Measurements from ENCODE around the gene ADD1. TPM values are rescaled to one million over a fixed set of nuclear protein-coding genes. Genes with fewer than 3 reads are reported as not detected.
"Not testable (repeated sequence)": the region's sequence is repeated elsewhere in the genome, so short reads cannot be mapped to it uniquely, and the experiment has no call there.

Gene ADD1
- total and polyA plus RNA-seq, 2 of the 13 experiments (the other 11 are each of a cell fraction or from before 2014, with no cell fraction given) = 73.9 to 122 TPM

GRCh38 chr4:2958446-2958845, 114.8 kb downstream of the ADD1 start (continued):
- TF ChIP-seq ZBTB39 (CRISPR knock-in tag; IDR thresholded peaks at IDR 0.05) = no peak
- no peak for TF ChIP-seq ZNF598 (CRISPR knock-in tag; IDR thresholded peaks at IDR 0.05; ENCODE audit: borderline replicate concordance)
- no peak for TF ChIP-seq MAFG (CRISPR knock-in tag; IDR thresholded peaks at IDR 0.05)
- no peak for TF ChIP-seq ZNF572 (CRISPR knock-in tag; IDR thresholded peaks at IDR 0.05)
- TF ChIP-seq XRCC5 (optimal IDR thresholded peaks at IDR 0.05; ENCODE audit: low read length) = no peak
- no peak for TF ChIP-seq CBX2 (IDR thresholded peaks at IDR 0.05; ENCODE audit: low read depth, low read length)
- TF ChIP-seq CBX2 (CRISPR knock-in tag; IDR thresholded peaks at IDR 0.05; ENCODE audit: low read depth) = no peak

GRCh38 chr4:2960450-2960849, 116.8 kb downstream of the ADD1 start:
- H3K4me3 ChIP-seq (replicated peaks in 1 of 3; ENCODE audit: insufficient read depth in 1 of 3, low read depth in 2 of 3, low read length in 3 of 3); H3K27me3 ChIP-seq (ENCODE audit: control insufficient read depth in 1 of 2, insufficient read depth in 2 of 2, low read length in 2 of 2); CTCF ChIA-PET (ENCODE audit: low intra/inter-chr PET ratio, low total read pairs); BruUV-seq (replicated peaks); ATAC-seq; H3K9ac ChIP-seq (ENCODE audit: insufficient read depth, low read depth, low read length); FAIRE-seq; POLR2A ChIA-PET; H3K27ac ChIP-seq (ENCODE audit: extremely low read length, insufficient read depth, low read length); H3K9me3 ChIP-seq (ENCODE audit: low read length); H3K4me2 ChIP-seq (ENCODE audit: low read depth, low read length); in situ Hi-C loops (cut with HindIII; ENCODE audit: extremely low pct_ligation_motif_present, low pct_unique_long_range_greater_than_20kb); H2AFZ ChIP-seq (ENCODE audit: low read length); intact Hi-C loops (cut with micrococcal nuclease; ENCODE audit: unreplicated experiment); DNase-seq (ENCODE audit: low spot score): not testable (repeated sequence)
- H3K79me2 ChIP-seq (ENCODE audit: insufficient read depth, low read length) = peaks cover 40% of the 10 kb centered on the region
- WGBS (ENCODE audit: low lambda C conversion rate) = 96% methylated on average over 4 of the region's 4 CpGs
- H4K20me1 ChIP-seq (ENCODE audit: insufficient read depth, low read length) = peaks cover 13% of the 10 kb centered on the region
- H3K4me1 ChIP-seq (ENCODE audit: insufficient read depth, low read length) = peaks cover 45% of the 10 kb centered on the region
- peaks cover 8 to 32% of the 10 kb centered on the region in 2 experiments for H3K36me3 ChIP-seq (replicated peaks in 1 of 2; ENCODE audit: control insufficient read depth in 1 of 2, insufficient read depth in 2 of 2, low read length in 2 of 2)
